ENCODE data around the gene BBLN. TPM values are rescaled to one million over a fixed set of nuclear protein-coding genes. Genes with fewer than 3 reads are reported as not detected.

Gene BBLN
- total RNA-seq, 1 donor from 2014 or later = 93.9 TPM

DNA sequence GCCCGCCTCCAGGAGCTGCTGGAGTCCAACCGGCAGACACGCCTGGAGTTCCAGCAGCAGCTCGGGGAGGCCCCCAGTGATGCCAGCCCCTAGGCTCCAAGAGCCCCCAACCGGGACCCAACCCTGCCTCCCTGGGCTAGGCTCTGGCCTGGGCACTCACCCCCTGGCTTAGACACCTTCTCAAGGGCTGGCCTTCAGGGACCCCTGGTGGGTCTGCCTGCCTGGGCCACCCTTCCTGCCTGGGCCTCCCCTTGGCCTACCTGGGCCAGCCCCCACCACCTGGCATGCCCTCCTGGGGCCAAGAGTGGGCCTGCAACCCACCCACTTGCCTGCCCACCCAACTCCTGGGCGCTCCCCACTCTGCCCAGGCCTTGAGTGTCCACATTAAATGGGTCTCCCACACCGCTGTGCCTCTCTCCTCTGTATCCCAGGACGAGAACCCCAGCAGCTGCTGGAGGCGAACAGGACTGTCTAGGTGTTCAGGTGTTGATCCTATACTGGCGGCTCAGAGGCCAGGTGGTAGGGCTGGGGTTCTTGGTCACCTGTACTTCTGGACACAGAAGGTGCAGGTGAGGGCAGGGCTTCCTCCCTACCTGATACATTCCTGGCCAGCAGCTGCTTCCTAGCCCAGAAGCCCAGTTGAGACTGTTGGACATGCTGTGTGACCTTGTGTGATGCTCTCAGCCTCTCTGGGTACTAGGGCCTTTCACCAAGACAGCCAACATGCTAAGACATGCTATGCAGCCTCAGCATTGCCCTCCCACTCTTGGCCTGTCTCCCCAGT, 3.6 kb downstream of the BBLN start:
- Mint-ChIP-seq H3K36me3 (ENCODE audit: unreplicated experiment) (peaks cover 22% of the 10 kb centered on the region), H3K27me3 (ENCODE audit: unreplicated experiment) (no peaks in the 10 kb centered on the region), H3K9me3 (ENCODE audit: unreplicated experiment) (no peaks in the 10 kb centered on the region), H3K4me1 (ENCODE audit: unreplicated experiment) (peaks cover 12% of the 10 kb centered on the region), H3K27ac (ENCODE audit: unreplicated experiment) (no peak overlapping the region), H3K4me3 (ENCODE audit: unreplicated experiment) (no peak overlapping the region)
- TF ChIP-seq CTCF (IDR thresholded peaks at IDR 0.05) = no peak
- no peak for DNase-seq (ENCODE audit: extremely low spot score, unreplicated experiment)

DNA sequence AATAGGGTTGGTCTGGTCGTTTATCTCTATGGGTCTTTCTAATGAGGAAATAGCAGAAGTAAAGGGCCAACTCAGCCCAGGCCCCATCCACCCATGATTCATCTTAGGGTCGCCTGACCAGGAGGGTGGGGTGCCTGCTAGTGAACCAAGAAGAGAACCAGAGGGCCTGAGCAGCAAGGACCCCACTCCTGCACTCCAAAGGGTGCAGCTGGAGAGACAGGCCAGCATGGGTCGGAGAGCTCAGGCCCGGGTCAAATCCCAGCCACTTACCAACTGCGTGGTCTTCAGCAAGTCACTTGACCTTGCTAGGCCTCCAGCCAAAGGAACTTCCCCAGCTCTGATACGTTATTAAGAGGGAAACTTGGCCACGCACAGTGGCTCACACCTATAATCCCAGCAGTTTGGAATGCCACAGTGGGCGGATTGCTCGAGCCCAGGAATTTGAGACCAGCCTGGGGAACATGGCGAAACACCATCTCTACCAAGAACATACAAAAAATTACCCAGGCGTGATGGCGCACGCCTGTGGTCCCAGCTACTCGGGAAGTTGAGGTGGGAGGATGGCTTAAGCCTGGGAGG, 4.3 kb downstream of the BBLN start:
- H3K9me3 Mint-ChIP-seq (ENCODE audit: unreplicated experiment) = no peaks in the 10 kb centered on the region
- peaks cover 12% of the 10 kb centered on the region for H3K4me1 Mint-ChIP-seq (ENCODE audit: unreplicated experiment)
- no peak for DNase-seq (ENCODE audit: extremely low spot score, unreplicated experiment)
- no peak overlapping the region for H3K4me3 Mint-ChIP-seq (ENCODE audit: unreplicated experiment)
- no peak overlapping the region for H3K27ac Mint-ChIP-seq (ENCODE audit: unreplicated experiment)
- H3K36me3 Mint-ChIP-seq (ENCODE audit: unreplicated experiment) = peaks cover 28% of the 10 kb centered on the region
- TF ChIP-seq CTCF (IDR thresholded peaks at IDR 0.05) = no peak
- no peaks in the 10 kb centered on the region for H3K27me3 Mint-ChIP-seq (ENCODE audit: unreplicated experiment)

DNA sequence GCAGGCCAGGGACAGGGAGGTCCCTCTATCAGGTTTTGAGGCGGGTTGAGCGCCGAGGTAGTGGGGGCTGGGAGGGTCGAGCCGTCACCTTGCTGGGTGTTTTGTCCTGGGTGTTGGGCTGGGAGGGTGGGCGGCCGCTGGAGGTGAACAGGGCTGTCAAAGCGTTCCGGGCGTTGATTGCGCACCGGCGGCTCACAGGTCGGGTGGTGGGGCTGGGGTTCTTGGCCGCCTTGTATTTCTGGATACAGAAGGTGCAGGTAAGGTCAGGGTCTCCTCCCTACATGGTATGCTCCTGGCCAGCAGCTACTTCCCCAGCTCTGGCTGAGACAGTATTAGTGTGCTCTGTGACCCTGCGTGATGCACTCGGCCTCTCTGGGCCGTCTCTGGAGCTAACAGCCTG, 6.1 kb downstream of the BBLN start:
- Mint-ChIP-seq H3K9me3 (ENCODE audit: unreplicated experiment) (no peaks in the 10 kb centered on the region), H3K4me1 (ENCODE audit: unreplicated experiment) (peaks cover 8% of the 10 kb centered on the region), H3K4me3 (ENCODE audit: unreplicated experiment) (no peak overlapping the region), H3K27ac (ENCODE audit: unreplicated experiment) (no peak overlapping the region), H3K27me3 (ENCODE audit: unreplicated experiment) (no peaks in the 10 kb centered on the region), H3K36me3 (ENCODE audit: unreplicated experiment) (peaks cover 35% of the 10 kb centered on the region)
- TF ChIP-seq CTCF (IDR thresholded peaks at IDR 0.05) = no peak
- DNase-seq (ENCODE audit: extremely low spot score, unreplicated experiment) = no peak

- no peaks in the 10 kb centered on the region for H3K9me3 Mint-ChIP-seq (ENCODE audit: unreplicated experiment)
- no peaks in the 10 kb centered on the region for H3K27me3 Mint-ChIP-seq (ENCODE audit: unreplicated experiment)
- peak overlapping the region; percentile 2 for H3K27ac Mint-ChIP-seq (ENCODE audit: unreplicated experiment)
- H3K4me1 Mint-ChIP-seq (ENCODE audit: unreplicated experiment) = peaks cover 1% of the 10 kb centered on the region
- H3K36me3 Mint-ChIP-seq (ENCODE audit: unreplicated experiment) = peaks cover 35% of the 10 kb centered on the region
- DNase-seq (ENCODE audit: extremely low spot score, unreplicated experiment) = no peak
- H3K4me3 Mint-ChIP-seq (ENCODE audit: unreplicated experiment) = no peak overlapping the region
- no peak for TF ChIP-seq CTCF (IDR thresholded peaks at IDR 0.05)
These were observed 7.1 kb downstream of the BBLN start for GRCh38 chr9:128167209-128167608.

- H3K36me3 Mint-ChIP-seq (ENCODE audit: unreplicated experiment) = peaks cover 29% of the 10 kb centered on the region
- no peaks in the 10 kb centered on the region for H3K4me1 Mint-ChIP-seq (ENCODE audit: unreplicated experiment)
- no peaks in the 10 kb centered on the region for H3K9me3 Mint-ChIP-seq (ENCODE audit: unreplicated experiment)
- DNase-seq (ENCODE audit: extremely low spot score, unreplicated experiment) = no peak
- no peaks in the 10 kb centered on the region for H3K27me3 Mint-ChIP-seq (ENCODE audit: unreplicated experiment)
- TF ChIP-seq CTCF (IDR thresholded peaks at IDR 0.05) = no peak
- no peak overlapping the region for H3K4me3 Mint-ChIP-seq (ENCODE audit: unreplicated experiment)
- H3K27ac Mint-ChIP-seq (ENCODE audit: unreplicated experiment) = no peak overlapping the region
These were observed 8.8 kb downstream of the BBLN start for GRCh38 chr9:128168731-128169308.
